Measurements from ENCODE around the gene KRTDAP. TPM values are rescaled to one million over a fixed set of nuclear protein-coding genes. Genes with fewer than 3 reads are reported as not detected.

Gene KRTDAP
- total and polyA plus RNA-seq, 9 donors, result 0.54 to 1.6 (median 0.75) TPM; not detected in 4

GRCh38 chr19:35533822-35534392 lies 43.6 kb upstream of the KRTDAP start:
- no peaks in the 10 kb centered on the region for H3K27me3 ChIP-seq
- intact Hi-C loops (cut with DNase I), result no loop called here
- TF ChIP-seq EP300 (IDR thresholded peaks at IDR 0.05) (no peak), POLR2A (IDR thresholded peaks at IDR 0.05) (no peak)
- TF ChIP-seq, protein P1, sequence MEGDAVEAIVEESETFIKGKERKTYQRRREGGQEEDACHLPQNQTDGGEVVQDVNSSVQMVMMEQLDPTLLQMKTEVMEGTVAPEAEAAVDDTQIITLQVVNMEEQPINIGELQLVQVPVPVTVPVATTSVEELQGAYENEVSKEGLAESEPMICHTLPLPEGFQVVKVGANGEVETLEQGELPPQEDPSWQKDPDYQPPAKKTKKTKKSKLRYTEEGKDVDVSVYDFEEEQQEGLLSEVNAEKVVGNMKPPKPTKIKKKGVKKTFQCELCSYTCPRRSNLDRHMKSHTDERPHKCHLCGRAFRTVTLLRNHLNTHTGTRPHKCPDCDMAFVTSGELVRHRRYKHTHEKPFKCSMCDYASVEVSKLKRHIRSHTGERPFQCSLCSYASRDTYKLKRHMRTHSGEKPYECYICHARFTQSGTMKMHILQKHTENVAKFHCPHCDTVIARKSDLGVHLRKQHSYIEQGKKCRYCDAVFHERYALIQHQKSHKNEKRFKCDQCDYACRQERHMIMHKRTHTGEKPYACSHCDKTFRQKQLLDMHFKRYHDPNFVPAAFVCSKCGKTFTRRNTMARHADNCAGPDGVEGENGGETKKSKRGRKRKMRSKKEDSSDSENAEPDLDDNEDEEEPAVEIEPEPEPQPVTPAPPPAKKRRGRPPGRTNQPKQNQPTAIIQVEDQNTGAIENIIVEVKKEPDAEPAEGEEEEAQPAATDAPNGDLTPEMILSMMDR (IDR thresholded peaks at IDR 0.05), result no peak
- H3K36me3 ChIP-seq, result no peaks in the 10 kb centered on the region
- no peaks in the 10 kb centered on the region for H3K9me3 ChIP-seq
- H3K27ac ChIP-seq, result no peak overlapping the region
- peak in 1 of 5 donors; percentile 47 for DNase-seq
- WGBS, 3 donors, result 3 to 9% (median 6%) methylated on average over 21 to 30 of the region's 30 CpGs
- H3K4me3 ChIP-seq, result no peak overlapping the region
- no peaks in the 10 kb centered on the region for H3K4me1 ChIP-seq (ENCODE audit: insufficient read depth)

- DNase-seq, result no peak
- Histone ChIP-seq H3K4me1 (ENCODE audit: insufficient read depth) (no peaks in the 10 kb centered on the region), H3K27me3 (no peaks in the 10 kb centered on the region), H3K27ac (no peak within 1 kb of the TSS), H3K36me3 (no peaks in the 10 kb centered on the region), H3K4me3 (no peak within 1 kb of the TSS), H3K9me3 (no peaks in the 10 kb centered on the region)
- intact Hi-C loops (cut with DNase I), result no loop called here
- 21 to 37% (median 24%) methylated on average over 37 to 39 of the region's 39 CpGs for WGBS, 3 donors
- TF ChIP-seq, protein P1 (IDR thresholded peaks at IDR 0.05), result no peak
- no peak for TF ChIP-seq POLR2A (IDR thresholded peaks at IDR 0.05)
- TF ChIP-seq EP300 (IDR thresholded peaks at IDR 0.05), result no peak
These were observed 43.0 kb upstream of the KRTDAP start, which contains the start of gene GAPDHS for GRCh38 chr19:35533201-35533821. GAPDHS (plus strand) TSS chr19:35533456; CDS start chr19:35533528, 72 bp downstream.

GRCh38 chr19:35531291-35531690 lies 41.0 kb upstream of the KRTDAP start:
- WGBS, 3 donors, result 49 to 55% (median 53%) methylated on average over 6 of the region's 6 CpGs
- intact Hi-C loops (cut with DNase I), result no loop called here
- H3K4me3 ChIP-seq, result no peak overlapping the region
- no peaks in the 10 kb centered on the region for H3K4me1 ChIP-seq (ENCODE audit: insufficient read depth)
- no peak overlapping the region for H3K27ac ChIP-seq
- TF ChIP-seq, protein P1 (IDR thresholded peaks at IDR 0.05), result no peak
- TF ChIP-seq POLR2A (IDR thresholded peaks at IDR 0.05) (no peak), EP300 (IDR thresholded peaks at IDR 0.05) (no peak)
- no peak for DNase-seq
- no peaks in the 10 kb centered on the region for H3K36me3 ChIP-seq
- H3K27me3 ChIP-seq, result no peaks in the 10 kb centered on the region
- H3K9me3 ChIP-seq, result no peaks in the 10 kb centered on the region

GRCh38 chr19:35529241-35530218 lies 39.3 kb upstream of the KRTDAP start:
- Histone ChIP-seq H3K36me3 (no peaks in the 10 kb centered on the region), H3K27me3 (no peaks in the 10 kb centered on the region), H3K27ac (no peak overlapping the region), H3K9me3 (no peaks in the 10 kb centered on the region), H3K4me1 (ENCODE audit: insufficient read depth) (no peaks in the 10 kb centered on the region), H3K4me3 (no peak overlapping the region)
- WGBS, 3 donors, result 60 to 70% (median 64%) methylated on average over 19 of the region's 19 CpGs
- TF ChIP-seq, protein P1 (IDR thresholded peaks at IDR 0.05), result no peak
- TF ChIP-seq EP300 (IDR thresholded peaks at IDR 0.05) (no peak), POLR2A (IDR thresholded peaks at IDR 0.05) (no peak)
- intact Hi-C loops (cut with DNase I), result no loop called here
- no peak for DNase-seq
